ENCODE measurements around the gene KCNH8.

DNA sequence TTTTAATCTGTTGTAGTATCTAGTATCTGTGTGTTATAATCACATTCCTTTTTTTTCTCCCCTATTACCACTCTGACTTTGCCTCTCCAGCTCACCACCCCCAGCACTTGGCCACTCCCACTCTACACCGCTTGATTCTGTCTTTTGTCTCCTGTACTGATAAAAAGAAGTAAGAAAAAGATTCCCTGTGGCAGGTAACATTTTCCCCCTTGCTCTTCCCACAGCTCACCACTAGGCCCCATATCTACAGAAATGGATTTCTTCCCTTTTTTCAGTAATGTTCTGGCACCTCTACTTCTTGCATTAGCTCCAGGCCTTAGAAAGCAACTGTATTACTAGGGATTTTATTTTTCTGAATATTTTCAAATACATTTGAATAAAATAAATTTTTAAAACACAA lies 25.6 kb downstream of the KCNH8 start:
- TF ChIP-seq HDAC6 (IDR thresholded peaks at IDR 0.05; ENCODE audit: unreplicated experiment) (no peak), KAT2A (conservative IDR thresholded peaks at IDR 0.05; ENCODE audit: control insufficient read depth, low read depth, low read length) (no peak), PML (IDR thresholded peaks at IDR 0.05; ENCODE audit: low read length) (no peak), USF1 (IDR thresholded peaks at IDR 0.05; ENCODE audit: borderline replicate concordance, extremely low read length, insufficient read depth, low read depth, low read length) (no peak), JUND (IDR thresholded peaks at IDR 0.05; ENCODE audit: low read depth, low read length) (no peak), CTCF (IDR thresholded peaks at IDR 0.05 in 2 of 3, conservative IDR thresholded peaks at IDR 0.05 in 1 of 3; ENCODE audit: control insufficient read depth in 2 of 3, extremely low read depth in 1 of 3, insufficient read depth in 1 of 3, low read depth in 3 of 3, low read length in 3 of 3) (no peak), ELK1 (IDR thresholded peaks at IDR 0.05; ENCODE audit: low read depth, low read length) (no peak), CHD4 (IDR thresholded peaks at IDR 0.05) (no peak), CEBPB (IDR thresholded peaks at IDR 0.05; ENCODE audit: borderline replicate concordance in 1 of 2, low read depth in 2 of 2, low read length in 2 of 2) (no peak), POLR2A (IDR thresholded peaks at IDR 0.05; ENCODE audit: low read depth, low read length) (no peak)
